GM12873 (cell line): Measurements from ENCODE around the gene SIRT2.

Experiments
- CTCF ChIP-seq: IDR thresholded peaks from 2 replicates; pipeline ENCODE4 v1.5.1; 2012; ENCODE audit warnings: low read depth, mild to moderate bottlenecking, moderate library complexity, low read length, control low read depth; ENCODE audit not compliant: insufficient read depth; ENCODE audit errors: missing control alignments

Gene SIRT2

GRCh38 chr19:38917921-38918491 lies 18.6 kb upstream of the SIRT2 start:
- peak; percentile 19 for TF ChIP-seq CTCF

GRCh38 chr19:38917516-38917915 lies 18.1 kb upstream of the SIRT2 start:
- TF ChIP-seq CTCF: no peak

GRCh38 chr19:38915329-38916321 lies 16.2 kb upstream of the SIRT2 start:
- TF ChIP-seq CTCF: no peak

- no peak for TF ChIP-seq CTCF
These were observed 14.5 kb upstream of the SIRT2 start for GRCh38 chr19:38913958-38914357.

GRCh38 chr19:38912600-38913514 lies 13.4 kb upstream of the SIRT2 start:
- TF ChIP-seq CTCF: no peak

- TF ChIP-seq CTCF: no peak
These were observed 12.1 kb upstream of the SIRT2 start for GRCh38 chr19:38911388-38912001.

GRCh38 chr19:38910488-38910887 lies 11.1 kb upstream of the SIRT2 start:
- no peak for TF ChIP-seq CTCF
